C4-2B (cell line): ENCODE measurements around the gene EMX1.

ENCODE experiments used
- CTCF ChIP-seq: fragments of 450-650 bp; conservative IDR thresholded peaks from 2 replicates; pipeline ENCODE4 v1.5.1; 2017; ENCODE audit warnings: mild to moderate bottlenecking
- ZFX ChIP-seq: fragments of 450-650 bp; IDR thresholded peaks from 2 replicates; pipeline ENCODE4 v1.6.1; 2017

DNA sequence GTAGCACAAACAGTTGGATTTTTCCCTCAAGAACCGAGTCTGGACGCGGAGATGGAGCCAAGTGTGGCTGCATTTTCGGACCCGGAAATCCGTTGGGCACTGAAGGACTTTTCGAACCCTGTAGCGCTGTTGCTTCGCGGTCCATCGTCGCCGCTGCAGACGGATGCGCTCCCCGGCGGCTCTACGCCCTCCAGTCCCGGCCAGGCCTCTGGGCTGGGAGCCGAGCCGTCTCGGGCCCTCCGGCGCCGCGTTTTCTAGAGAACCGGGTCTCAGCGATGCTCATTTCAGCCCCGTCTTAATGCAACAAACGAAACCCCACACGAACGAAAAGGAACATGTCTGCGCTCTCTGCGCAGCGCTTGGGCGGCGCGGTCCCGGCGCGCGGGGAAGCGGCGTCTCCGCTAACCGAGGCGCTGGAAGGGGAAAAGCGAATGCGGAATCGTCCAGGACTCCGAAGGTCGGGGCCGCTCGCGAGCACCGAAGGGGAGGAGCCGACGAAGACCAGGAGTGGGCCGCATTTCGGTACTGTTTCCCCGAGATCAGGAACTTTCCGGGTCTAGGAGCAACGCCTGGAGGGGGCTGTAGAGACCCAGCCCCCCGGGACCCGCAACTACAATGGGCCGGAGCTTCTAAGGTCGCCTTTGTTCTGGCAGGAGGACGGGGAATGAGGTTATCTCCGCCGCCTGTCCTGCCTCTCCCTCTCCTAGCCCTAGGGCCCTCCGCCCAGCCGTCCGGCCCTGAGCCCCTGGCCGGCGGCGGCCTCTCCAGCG lies 3.2 kb downstream of the EMX1 start:
- TF ChIP-seq CTCF (no peak), ZFX (no peak)
